H1 (cell line): ENCODE measurements around the gene CPED1. TPM values are rescaled to one million over a fixed set of nuclear protein-coding genes. Genes with fewer than 3 reads are reported as not detected.

Experiments
- CHD1 ChIP-seq: IDR thresholded peaks from 2 replicates; pipeline ENCODE4 v1.6.1; 2012; ENCODE audit warnings: low read depth, low read length, improper control_type of control experiment
- CTBP2 ChIP-seq: IDR thresholded peaks from 2 replicates; pipeline ENCODE4 v1.7.0; 2011; ENCODE audit warnings: borderline replicate concordance, mild to moderate bottlenecking, moderate library complexity, mixed read lengths, low read length; ENCODE audit not compliant: insufficient read depth, insufficient read length
- GABPA ChIP-seq: IDR thresholded peaks from 2 replicates; pipeline ENCODE4 v1.6.1; 2011; ENCODE audit warnings: mild to moderate bottlenecking, low read length, moderate library complexity, borderline replicate concordance; ENCODE audit not compliant: insufficient read depth
- SRF ChIP-seq: IDR thresholded peaks from 2 replicates; pipeline ENCODE4 v1.6.1; 2011; ENCODE audit warnings: mild to moderate bottlenecking, low read depth, low read length, moderate library complexity
- polyA plus RNA-seq, 7 experiments: library from polyadenylated mRNA; depleted of rRNA in 3 of 7; stranded (reverse) in 5 of 7; unstranded in 2 of 7; fragments of >200 nt in 5 of 7; fragments of 200-250 nt in 2 of 7; gene quantifications; 1 replicate in 5 of 7; 2 replicates in 1 of 7; 4 replicates in 1 of 7; pipeline versions ENCODE4 v1.2.1 to v1.2.3, GENCODE V29; 2011 to 2013; ENCODE audit warnings: missing spikeins in 2 of 7, mixed read lengths in 2 of 7
- total RNA-seq: library from RNA; stranded (reverse); fragmentation: NEBNext Ultra II Directional; extraction: Animal tissue kit (Norgen Biotek cat#: 25700); gene quantifications from 2 replicates; pipeline ENCODE4 v1.2.1, GENCODE V29; 2021
- TF ChIP-seq, protein P1 (sequence below): fragments of 300-600 bp; sonication (generic); IDR thresholded peaks from 2 replicates; pipeline ENCODE4 v1.7.1; 2012; ENCODE audit warnings: low read length, moderate library complexity, mild to moderate bottlenecking, inconsistent platforms; ENCODE audit not compliant: insufficient replicate concordance
- TF ChIP-seq, protein P2 (sequence below), 3 experiments: IDR thresholded peaks; 1 replicate in 2 of 3; 2 replicates in 1 of 3; pipeline versions ENCODE4 v1.5.1 to v1.6.1; 2011; ENCODE audit warnings: low read length in 3 of 3, mild to moderate bottlenecking in 3 of 3, inconsistent platforms in 2 of 3, low read depth in 1 of 3, moderate library complexity in 1 of 3; ENCODE audit not compliant: insufficient read depth in 1 of 3; ENCODE audit errors: control extremely low read depth in 1 of 3
- TF ChIP-seq, protein P3 (sequence below): IDR thresholded peaks from 2 replicates; pipeline ENCODE4 v1.6.1; 2012; ENCODE audit warnings: inconsistent platforms

CPED1 gene
- total and polyA plus RNA-seq, 2 of the 8 experiments (the other 6 are each of a cell fraction or from before 2014, with no cell fraction given): 0.08 to 0.39 TPM

DNA sequence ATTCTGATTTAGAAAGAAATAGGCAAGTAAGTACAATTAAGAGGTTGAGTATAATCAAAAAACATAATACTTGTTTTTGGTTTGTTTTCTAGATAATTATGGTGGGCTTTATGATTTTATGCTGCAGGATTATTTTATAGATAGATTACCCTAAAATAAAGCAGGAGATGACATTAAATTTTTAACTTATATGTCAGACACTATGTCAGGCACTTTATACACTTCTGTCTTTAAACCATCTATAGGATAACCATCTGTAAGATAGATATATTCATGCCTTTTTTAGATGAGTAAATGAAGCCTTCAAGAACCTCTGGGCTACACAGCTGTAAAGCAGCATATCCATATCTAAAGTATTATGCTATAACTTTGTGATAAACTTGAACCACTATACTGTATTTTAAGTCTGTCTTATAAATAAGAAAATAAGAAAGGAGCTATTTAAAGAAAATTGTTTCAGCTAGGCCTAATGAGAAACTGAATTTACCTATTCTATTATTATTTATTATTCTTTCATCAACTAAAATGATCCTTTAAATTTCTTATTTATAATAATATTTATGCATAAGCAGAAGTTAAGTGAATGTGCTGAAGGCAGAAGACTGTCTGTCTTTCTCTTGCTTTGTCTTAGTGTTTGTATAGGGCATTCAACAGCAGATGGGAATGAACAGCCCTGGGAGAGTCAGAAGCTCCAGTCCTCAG is 94.0 kb downstream of the CPED1 start (continued):
- TF ChIP-seq, protein P1, sequence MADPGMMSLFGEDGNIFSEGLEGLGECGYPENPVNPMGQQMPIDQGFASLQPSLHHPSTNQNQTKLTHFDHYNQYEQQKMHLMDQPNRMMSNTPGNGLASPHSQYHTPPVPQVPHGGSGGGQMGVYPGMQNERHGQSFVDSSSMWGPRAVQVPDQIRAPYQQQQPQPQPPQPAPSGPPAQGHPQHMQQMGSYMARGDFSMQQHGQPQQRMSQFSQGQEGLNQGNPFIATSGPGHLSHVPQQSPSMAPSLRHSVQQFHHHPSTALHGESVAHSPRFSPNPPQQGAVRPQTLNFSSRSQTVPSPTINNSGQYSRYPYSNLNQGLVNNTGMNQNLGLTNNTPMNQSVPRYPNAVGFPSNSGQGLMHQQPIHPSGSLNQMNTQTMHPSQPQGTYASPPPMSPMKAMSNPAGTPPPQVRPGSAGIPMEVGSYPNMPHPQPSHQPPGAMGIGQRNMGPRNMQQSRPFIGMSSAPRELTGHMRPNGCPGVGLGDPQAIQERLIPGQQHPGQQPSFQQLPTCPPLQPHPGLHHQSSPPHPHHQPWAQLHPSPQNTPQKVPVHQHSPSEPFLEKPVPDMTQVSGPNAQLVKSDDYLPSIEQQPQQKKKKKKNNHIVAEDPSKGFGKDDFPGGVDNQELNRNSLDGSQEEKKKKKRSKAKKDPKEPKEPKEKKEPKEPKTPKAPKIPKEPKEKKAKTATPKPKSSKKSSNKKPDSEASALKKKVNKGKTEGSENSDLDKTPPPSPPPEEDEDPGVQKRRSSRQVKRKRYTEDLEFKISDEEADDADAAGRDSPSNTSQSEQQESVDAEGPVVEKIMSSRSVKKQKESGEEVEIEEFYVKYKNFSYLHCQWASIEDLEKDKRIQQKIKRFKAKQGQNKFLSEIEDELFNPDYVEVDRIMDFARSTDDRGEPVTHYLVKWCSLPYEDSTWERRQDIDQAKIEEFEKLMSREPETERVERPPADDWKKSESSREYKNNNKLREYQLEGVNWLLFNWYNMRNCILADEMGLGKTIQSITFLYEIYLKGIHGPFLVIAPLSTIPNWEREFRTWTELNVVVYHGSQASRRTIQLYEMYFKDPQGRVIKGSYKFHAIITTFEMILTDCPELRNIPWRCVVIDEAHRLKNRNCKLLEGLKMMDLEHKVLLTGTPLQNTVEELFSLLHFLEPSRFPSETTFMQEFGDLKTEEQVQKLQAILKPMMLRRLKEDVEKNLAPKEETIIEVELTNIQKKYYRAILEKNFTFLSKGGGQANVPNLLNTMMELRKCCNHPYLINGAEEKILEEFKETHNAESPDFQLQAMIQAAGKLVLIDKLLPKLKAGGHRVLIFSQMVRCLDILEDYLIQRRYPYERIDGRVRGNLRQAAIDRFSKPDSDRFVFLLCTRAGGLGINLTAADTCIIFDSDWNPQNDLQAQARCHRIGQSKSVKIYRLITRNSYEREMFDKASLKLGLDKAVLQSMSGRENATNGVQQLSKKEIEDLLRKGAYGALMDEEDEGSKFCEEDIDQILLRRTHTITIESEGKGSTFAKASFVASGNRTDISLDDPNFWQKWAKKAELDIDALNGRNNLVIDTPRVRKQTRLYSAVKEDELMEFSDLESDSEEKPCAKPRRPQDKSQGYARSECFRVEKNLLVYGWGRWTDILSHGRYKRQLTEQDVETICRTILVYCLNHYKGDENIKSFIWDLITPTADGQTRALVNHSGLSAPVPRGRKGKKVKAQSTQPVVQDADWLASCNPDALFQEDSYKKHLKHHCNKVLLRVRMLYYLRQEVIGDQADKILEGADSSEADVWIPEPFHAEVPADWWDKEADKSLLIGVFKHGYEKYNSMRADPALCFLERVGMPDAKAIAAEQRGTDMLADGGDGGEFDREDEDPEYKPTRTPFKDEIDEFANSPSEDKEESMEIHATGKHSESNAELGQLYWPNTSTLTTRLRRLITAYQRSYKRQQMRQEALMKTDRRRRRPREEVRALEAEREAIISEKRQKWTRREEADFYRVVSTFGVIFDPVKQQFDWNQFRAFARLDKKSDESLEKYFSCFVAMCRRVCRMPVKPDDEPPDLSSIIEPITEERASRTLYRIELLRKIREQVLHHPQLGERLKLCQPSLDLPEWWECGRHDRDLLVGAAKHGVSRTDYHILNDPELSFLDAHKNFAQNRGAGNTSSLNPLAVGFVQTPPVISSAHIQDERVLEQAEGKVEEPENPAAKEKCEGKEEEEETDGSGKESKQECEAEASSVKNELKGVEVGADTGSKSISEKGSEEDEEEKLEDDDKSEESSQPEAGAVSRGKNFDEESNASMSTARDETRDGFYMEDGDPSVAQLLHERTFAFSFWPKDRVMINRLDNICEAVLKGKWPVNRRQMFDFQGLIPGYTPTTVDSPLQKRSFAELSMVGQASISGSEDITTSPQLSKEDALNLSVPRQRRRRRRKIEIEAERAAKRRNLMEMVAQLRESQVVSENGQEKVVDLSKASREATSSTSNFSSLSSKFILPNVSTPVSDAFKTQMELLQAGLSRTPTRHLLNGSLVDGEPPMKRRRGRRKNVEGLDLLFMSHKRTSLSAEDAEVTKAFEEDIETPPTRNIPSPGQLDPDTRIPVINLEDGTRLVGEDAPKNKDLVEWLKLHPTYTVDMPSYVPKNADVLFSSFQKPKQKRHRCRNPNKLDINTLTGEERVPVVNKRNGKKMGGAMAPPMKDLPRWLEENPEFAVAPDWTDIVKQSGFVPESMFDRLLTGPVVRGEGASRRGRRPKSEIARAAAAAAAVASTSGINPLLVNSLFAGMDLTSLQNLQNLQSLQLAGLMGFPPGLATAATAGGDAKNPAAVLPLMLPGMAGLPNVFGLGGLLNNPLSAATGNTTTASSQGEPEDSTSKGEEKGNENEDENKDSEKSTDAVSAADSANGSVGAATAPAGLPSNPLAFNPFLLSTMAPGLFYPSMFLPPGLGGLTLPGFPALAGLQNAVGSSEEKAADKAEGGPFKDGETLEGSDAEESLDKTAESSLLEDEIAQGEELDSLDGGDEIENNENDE: no peak
- TF ChIP-seq CTBP2 (no peak), GABPA (no peak), CHD1 (no peak), SRF (no peak)
- TF ChIP-seq, protein P2, sequence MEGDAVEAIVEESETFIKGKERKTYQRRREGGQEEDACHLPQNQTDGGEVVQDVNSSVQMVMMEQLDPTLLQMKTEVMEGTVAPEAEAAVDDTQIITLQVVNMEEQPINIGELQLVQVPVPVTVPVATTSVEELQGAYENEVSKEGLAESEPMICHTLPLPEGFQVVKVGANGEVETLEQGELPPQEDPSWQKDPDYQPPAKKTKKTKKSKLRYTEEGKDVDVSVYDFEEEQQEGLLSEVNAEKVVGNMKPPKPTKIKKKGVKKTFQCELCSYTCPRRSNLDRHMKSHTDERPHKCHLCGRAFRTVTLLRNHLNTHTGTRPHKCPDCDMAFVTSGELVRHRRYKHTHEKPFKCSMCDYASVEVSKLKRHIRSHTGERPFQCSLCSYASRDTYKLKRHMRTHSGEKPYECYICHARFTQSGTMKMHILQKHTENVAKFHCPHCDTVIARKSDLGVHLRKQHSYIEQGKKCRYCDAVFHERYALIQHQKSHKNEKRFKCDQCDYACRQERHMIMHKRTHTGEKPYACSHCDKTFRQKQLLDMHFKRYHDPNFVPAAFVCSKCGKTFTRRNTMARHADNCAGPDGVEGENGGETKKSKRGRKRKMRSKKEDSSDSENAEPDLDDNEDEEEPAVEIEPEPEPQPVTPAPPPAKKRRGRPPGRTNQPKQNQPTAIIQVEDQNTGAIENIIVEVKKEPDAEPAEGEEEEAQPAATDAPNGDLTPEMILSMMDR (IDR thresholded peaks at IDR 0.05; ENCODE audit: control extremely low read depth in 1 of 3, insufficient read depth in 1 of 3, low read depth in 1 of 3, low read length in 3 of 3): no peak
- TF ChIP-seq, protein P3, sequence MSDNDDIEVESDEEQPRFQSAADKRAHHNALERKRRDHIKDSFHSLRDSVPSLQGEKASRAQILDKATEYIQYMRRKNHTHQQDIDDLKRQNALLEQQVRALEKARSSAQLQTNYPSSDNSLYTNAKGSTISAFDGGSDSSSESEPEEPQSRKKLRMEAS: no peak
